Activated CD4-positive, alpha-beta memory T cell treated with anti-CD3 and anti-CD28 coated beads, Interleukin-2, amount 10 ng/mL, durations not matched to agents 7 days and 5 days (primary cell): Measurements from ENCODE around the gene RUFY1. TPM values are rescaled to one million over a fixed set of nuclear protein-coding genes. Genes with fewer than 3 reads are reported as not detected.
"Not testable (repeated sequence)": the region's sequence is repeated elsewhere in the genome, so short reads cannot be mapped to it uniquely, and the experiment has no call there.

Experiments
- CTCF ChIA-PET: fragments of 350-600 bp; sonication (Branson Sonifier 250); formaldehyde crosslinking; loops from one replicate; lab custom pipeline; 2021; ENCODE audit warnings: antibody characterized with exemption, inconsistent platforms; lab: Charles Lee
- POLR2A ChIA-PET: fragments of 350-600 bp; sonication (Branson Sonifier 250); formaldehyde crosslinking; loops from one replicate; lab custom pipeline; 2021; ENCODE audit warnings: antibody characterized with exemption; lab: Charles Lee
- DNase-seq: peaks from one replicate; pipeline ENCODE4 v3.0.0-alpha.2; 2020
- H3K27ac Mint-ChIP-seq: one replicate; pipeline ENCODE4 v1.8.0; 2021; ENCODE audit warnings: mild to moderate bottlenecking, mixed read lengths
- H3K27me3 Mint-ChIP-seq: one replicate; pipeline ENCODE4 v1.8.0; 2021; ENCODE audit warnings: mixed read lengths
- H3K36me3 Mint-ChIP-seq: one replicate; pipeline ENCODE4 v1.8.0; 2021; ENCODE audit warnings: low read depth, mixed read lengths
- H3K4me1 Mint-ChIP-seq: one replicate; pipeline ENCODE4 v1.8.0; 2021; ENCODE audit warnings: mixed read lengths
- H3K4me3 Mint-ChIP-seq: one replicate; pipeline ENCODE4 v1.8.0; 2021; ENCODE audit warnings: mild to moderate bottlenecking, mixed read lengths
- H3K9me3 Mint-ChIP-seq: one replicate; pipeline ENCODE4 v1.8.0; 2021; ENCODE audit warnings: mixed read lengths
- total RNA-seq, 2 experiments: library from RNA; stranded (reverse); gene quantifications; one replicate each; pipeline ENCODE4 v1.2.3, GENCODE V29; 2021

The RUFY1 gene
- total RNA-seq, 2 experiments from 2014 or later: 36.1 to 39.1 TPM

- H3K4me3 Mint-ChIP-seq, H3K27ac Mint-ChIP-seq, DNase-seq, POLR2A ChIA-PET, H3K27me3 Mint-ChIP-seq, H3K9me3 Mint-ChIP-seq, H3K4me1 Mint-ChIP-seq, CTCF ChIA-PET, H3K36me3 Mint-ChIP-seq: not testable (repeated sequence)
These were observed 92.3 kb downstream of the RUFY1 start for GRCh38 chr5:179642626-179643025.

- H3K4me1 Mint-ChIP-seq, H3K36me3 Mint-ChIP-seq, H3K27ac Mint-ChIP-seq, DNase-seq, H3K27me3 Mint-ChIP-seq, H3K9me3 Mint-ChIP-seq, H3K4me3 Mint-ChIP-seq, CTCF ChIA-PET: not testable (repeated sequence)
- POLR2A ChIA-PET: interaction anchor here (0.6 kb wide), 1 partner anchor 120 kb away, joined by 4 read pairs; no protein-coding TSS in a partner anchor
These were observed 93.0 kb downstream of the RUFY1 start for GRCh38 chr5:179643141-179643920.

GRCh38 chr5:179644766-179645165 lies 94.4 kb downstream of the RUFY1 start:
- POLR2A ChIA-PET, H3K27ac Mint-ChIP-seq, H3K4me3 Mint-ChIP-seq, DNase-seq, H3K27me3 Mint-ChIP-seq, H3K4me1 Mint-ChIP-seq, H3K9me3 Mint-ChIP-seq, CTCF ChIA-PET, H3K36me3 Mint-ChIP-seq: not testable (repeated sequence)

- Mint-ChIP-seq H3K4me1 (no peaks in the 10 kb centered on the region), H3K36me3 (no peaks in the 10 kb centered on the region), H3K27me3 (peaks cover 7% of the 10 kb centered on the region), H3K9me3 (no peaks in the 10 kb centered on the region), H3K27ac (no peak overlapping the region), H3K4me3 (no peak overlapping the region)
- POLR2A ChIA-PET: no interaction called here
- CTCF ChIA-PET: no interaction called here
- no peak for DNase-seq
These were observed 98.1 kb downstream of the RUFY1 start for GRCh38 chr5:179648410-179648809.

- H3K4me1 Mint-ChIP-seq, CTCF ChIA-PET, H3K9me3 Mint-ChIP-seq, POLR2A ChIA-PET, H3K27ac Mint-ChIP-seq, H3K4me3 Mint-ChIP-seq, DNase-seq, H3K27me3 Mint-ChIP-seq, H3K36me3 Mint-ChIP-seq: not testable (repeated sequence)
These were observed 98.9 kb downstream of the RUFY1 start for GRCh38 chr5:179649166-179649703.

GRCh38 chr5:179650245-179650644 lies 99.9 kb downstream of the RUFY1 start:
- POLR2A ChIA-PET, H3K27ac Mint-ChIP-seq, H3K9me3 Mint-ChIP-seq, H3K4me3 Mint-ChIP-seq, CTCF ChIA-PET, H3K27me3 Mint-ChIP-seq, H3K36me3 Mint-ChIP-seq, H3K4me1 Mint-ChIP-seq, DNase-seq: not testable (repeated sequence)

- CTCF ChIA-PET, H3K27ac Mint-ChIP-seq, H3K27me3 Mint-ChIP-seq, DNase-seq, H3K9me3 Mint-ChIP-seq, H3K4me3 Mint-ChIP-seq, H3K36me3 Mint-ChIP-seq, H3K4me1 Mint-ChIP-seq, POLR2A ChIA-PET: not testable (repeated sequence)
These were observed 102.8 kb downstream of the RUFY1 start for GRCh38 chr5:179653135-179653534.

GRCh38 chr5:179657302-179658178 lies 107.2 kb downstream of the RUFY1 start:
- DNase-seq, H3K27me3 Mint-ChIP-seq, H3K4me1 Mint-ChIP-seq, POLR2A ChIA-PET, H3K9me3 Mint-ChIP-seq, H3K4me3 Mint-ChIP-seq, H3K27ac Mint-ChIP-seq, H3K36me3 Mint-ChIP-seq, CTCF ChIA-PET: not testable (repeated sequence)

GRCh38 chr5:179658179-179658856 lies 108.0 kb downstream of the RUFY1 start:
- H3K27ac Mint-ChIP-seq, DNase-seq, H3K36me3 Mint-ChIP-seq, H3K9me3 Mint-ChIP-seq, POLR2A ChIA-PET, H3K4me1 Mint-ChIP-seq, H3K27me3 Mint-ChIP-seq, CTCF ChIA-PET: not testable (repeated sequence)
- H3K4me3 Mint-ChIP-seq: peak overlapping the region; percentile 72

Other genes with a start within 250 kb of the RUFY1 start
- gene ADAMTS2, start 205.1 kb upstream of the RUFY1 start, total RNA-seq: not detected
- 100 to 1,000 TPM; 675 to 699 TPM for gene HNRNPH1, start 73.1 kb downstream of the RUFY1 start, total RNA-seq
- under 1 TPM in 1 of 2 experiments, not detected in 1; 0.68 TPM for gene CBY3, start 130.5 kb downstream of the RUFY1 start, total RNA-seq
- 100 to 1,000 TPM; 418 to 428 TPM for gene CANX, start 148.4 kb downstream of the RUFY1 start, total RNA-seq
- 10 to 100 TPM; 33.3 to 35.2 TPM for gene MAML1, start 182.3 kb downstream of the RUFY1 start, total RNA-seq
- 1 to 10 TPM; 2.1 to 3.3 TPM for gene LTC4S, start 243.4 kb downstream of the RUFY1 start, total RNA-seq